GM21529 (cell line): Measurements from ENCODE around the gene CYTH1.
"Not testable (repeated sequence)": the region's sequence is repeated elsewhere in the genome, so short reads cannot be mapped to it uniquely, and the experiment has no call there.

Source experiments
- ATAC-seq: cut with Tn5 transposase; IDR thresholded peaks from one replicate; pipeline ENCODE4 v1.9.1; 2021; ENCODE audit not compliant: unreplicated experiment

CYTH1 gene

DNA sequence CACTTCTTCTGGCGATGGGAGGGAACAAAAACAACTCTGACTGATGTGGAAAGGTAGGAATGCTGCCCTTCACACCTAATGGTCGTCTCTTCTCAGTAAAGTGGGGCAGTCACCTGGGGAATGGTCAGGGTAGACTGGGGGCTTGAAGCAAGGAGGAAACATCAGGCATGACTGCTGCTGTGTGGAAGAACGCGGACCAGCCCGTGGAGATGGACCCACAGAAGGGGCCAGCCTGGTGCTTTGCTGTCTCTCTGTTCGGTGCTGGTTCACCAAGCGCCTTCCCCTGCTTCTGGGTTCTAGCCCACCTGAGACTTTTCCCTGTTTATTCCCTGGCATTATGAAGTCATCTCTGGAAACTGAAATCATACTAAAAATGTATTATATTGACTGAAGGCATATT, 108.7 kb downstream of the CYTH1 start:
- no peak for ATAC-seq

DNA sequence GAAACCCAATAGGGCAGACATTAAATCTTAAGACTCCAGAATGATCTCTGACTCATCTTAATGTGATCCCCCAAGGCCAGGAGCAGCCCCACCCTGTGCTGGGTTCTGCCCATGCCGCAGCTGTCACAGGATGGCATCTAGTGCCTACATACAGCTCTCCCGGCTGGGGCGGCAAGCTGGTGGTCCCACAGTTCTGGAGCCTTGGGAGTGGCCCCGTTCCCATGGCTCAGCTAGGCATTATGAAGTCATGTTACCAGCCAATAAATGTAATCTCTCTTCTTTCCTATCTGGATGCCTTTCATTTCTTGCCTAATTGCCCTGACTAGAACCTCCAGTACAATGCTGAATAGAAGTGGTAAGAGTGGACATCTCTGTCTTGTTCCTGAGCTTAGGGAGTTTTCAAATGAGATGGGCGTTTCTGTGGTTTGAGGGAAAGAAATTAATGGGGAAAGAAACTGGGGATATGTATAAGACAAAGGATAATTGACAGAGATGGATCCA, 109.2 kb downstream of the CYTH1 start:
- ATAC-seq: no peak

DNA sequence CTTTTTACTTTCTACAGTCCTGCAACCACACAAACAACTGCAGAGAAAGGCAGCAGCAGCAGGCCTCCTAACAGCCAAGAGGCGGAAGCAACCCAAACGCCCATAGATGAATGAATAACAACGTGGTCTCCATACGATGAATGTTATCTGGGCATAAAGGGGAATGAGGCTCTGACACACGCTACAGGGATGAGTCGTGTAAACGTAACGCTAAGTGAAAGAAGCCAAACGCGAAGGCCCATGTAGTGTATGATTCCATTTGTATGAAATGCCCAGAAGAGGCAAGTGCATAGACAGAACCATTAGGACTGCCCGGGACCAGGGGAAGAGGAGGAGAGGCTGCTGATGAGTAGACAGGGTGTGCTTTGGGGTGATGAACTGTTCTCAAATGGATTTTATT, 110.1 kb downstream of the CYTH1 start:
- no peak for ATAC-seq

DNA sequence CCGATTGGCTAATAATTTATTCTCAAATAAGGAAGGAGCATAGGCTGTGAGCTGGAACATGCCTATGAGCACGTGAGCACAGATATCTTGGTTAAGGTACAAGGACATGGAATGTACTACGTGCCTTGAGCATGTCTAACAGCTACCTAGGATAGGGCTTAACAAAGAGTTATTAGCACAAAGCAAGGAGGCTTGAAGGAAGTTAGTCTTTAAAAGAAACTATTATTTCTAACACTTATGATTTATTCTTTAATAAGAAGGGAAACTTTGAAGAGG, 110.4 kb downstream of the CYTH1 start:
- not testable (repeated sequence) for ATAC-seq

DNA sequence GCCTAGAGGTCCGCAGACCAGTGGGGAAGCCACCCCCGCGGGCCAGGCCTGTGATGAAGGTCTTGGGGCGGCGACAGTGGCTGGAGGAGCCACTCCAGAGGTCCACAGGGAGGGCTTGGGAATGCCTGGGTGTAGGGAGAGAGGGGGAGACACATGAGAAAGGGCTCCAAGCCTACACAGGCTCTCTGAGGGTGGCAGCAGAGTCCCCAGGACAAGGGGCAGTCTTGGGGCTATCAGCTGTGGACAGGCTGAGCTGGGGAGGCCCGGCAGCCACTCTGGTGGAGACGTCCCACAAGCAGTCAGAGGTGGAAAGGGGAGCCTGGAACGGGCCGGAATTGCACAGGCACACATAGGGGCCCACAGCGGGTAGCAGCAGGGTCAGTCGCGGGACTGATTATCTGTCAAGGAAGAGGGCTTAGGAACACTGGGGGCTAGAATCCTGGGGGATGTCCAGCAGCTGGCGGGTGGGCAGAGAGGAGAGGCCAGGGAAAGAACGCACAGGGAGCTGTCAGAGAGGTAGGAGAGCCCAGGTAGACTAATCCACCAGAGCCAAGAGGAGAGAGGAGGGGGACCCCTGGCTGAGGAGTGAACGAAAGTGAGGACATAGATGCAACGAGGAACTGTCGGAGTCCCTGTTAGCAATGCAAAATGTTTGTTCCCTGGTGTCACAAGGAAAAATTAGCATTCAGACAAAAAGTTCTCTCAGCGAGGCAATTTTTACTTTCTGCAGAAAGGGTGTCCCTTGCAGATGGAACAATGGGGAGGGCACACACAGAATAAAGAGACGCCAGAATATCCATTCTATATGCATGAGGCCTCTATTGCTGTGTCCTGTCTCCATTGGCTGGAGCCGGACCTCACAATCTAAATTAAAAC, 111.0 kb downstream of the CYTH1 start:
- no peak for ATAC-seq

DNA sequence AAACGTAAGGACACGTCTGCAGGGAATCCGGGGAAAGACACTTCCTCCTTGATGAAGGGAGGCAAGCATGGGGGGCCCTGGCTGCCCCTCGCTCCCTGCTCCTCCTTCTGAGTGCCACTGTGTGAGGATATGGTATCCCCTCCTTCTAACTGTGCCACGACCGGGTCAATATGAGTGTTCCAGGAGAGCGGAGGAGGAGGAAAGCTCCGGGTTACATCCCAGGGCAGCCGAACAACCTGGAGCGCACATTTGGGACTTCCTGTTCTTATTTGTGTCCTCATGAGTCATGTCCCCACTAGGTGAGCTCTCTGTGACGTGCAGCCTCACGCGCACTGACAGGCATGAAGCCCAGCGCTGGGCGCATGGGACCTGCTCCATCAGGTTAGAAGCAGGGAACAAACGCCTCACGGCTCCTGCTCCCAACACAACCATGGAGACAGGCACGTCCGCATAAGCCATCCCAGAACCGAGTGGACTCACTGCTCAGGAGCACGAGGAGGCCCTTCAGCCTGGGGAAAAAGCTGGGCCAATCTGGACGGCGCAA, 112.0 kb downstream of the CYTH1 start:
- no peak for ATAC-seq

DNA sequence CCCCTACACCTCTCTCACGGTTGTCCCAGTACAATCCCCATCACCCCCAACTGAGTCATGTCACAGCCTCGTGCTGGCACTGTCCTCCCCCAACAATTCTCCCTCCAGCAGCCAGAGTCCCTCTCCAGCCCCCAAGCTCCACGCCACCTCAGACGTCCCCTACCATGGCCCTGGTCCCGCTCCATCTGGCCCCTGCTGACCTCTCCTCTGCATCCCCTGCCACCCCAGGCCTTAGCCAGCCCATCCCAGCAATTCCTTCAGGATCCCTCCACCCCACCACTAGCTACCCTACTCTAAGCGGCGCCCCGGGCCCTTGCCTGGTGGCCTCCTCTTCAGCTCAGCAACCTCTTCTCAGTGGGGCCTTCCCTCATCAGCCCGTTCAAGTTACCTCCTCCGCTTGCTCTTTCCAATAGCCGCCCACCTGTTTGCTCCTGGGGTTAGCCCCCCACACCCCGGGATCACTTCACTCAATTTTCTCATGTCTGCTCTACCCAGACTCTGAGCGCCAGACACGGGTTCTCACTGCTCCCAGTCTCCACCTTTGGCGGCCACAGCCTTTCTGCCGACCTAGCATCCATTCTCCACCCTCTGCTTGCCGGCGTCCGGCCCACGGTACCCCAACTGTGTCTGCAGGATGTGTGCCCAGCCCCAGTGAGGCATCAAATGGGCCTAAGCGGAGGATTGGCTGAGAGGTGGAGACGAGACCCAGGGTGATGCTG, 112.7 kb downstream of the CYTH1 start:
- no peak for ATAC-seq

DNA sequence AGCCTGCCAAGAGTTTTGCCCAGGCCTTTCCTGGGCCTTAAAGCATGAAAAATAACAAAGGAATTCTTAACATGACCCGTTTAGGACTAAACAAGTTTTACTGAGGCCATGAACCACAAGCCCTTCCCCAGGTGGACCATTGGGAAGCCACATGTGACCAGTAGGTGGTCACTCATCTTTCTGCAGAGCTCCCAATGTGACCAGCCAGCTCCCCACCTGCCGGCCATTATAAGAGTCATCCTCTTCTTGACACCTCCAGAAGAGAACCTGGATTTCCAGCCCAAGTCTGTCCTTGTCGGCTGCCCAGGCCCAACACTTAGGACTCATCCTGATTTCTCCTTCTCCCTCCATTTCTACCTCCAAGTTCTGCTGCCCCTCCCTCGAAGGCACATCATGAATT, 113.2 kb downstream of the CYTH1 start:
- no peak for ATAC-seq

DNA sequence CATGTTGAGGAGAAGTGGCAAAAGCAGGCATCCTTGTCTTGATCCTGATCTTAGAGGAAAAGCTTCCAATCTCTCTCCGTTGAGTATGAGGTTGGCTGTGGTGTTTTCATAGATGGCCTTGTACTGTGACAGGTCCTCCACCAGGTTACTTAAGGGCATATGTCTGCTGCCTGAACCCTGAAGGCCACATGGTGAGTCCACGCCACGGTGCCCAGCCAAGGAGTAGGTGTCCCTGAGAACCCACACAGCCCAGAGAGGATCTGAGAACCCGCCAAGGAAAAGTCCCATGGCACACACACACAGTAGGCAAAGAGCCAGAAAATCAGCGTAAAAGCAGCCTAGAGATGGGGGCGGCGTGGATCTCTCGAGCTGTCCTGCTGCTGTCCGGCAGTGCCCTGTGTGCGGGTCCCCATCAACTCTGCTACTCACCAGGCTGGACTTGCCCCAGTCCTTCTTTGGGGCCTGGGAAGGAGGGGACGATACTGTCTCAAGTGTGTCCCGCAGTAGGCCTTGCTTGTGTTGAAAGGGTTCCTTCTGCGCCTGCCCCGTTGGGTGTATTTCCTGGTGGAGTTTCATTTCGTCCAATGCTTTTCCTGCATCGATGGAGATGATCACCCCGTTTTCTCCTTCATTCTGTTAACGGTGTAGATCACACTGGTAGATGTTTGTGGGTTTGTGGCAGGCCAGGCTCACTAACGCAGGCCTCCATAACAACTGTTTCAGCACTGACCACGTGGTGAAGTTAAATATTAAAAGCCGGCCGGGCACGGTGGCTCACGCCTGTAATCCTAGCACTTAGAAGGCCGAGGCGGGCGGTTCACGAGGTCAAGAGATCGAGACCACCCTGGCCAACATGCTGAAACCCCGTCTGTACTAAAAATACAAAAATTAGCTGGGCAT, 114.1 kb downstream of the CYTH1 start:
- ATAC-seq: no peak

DNA sequence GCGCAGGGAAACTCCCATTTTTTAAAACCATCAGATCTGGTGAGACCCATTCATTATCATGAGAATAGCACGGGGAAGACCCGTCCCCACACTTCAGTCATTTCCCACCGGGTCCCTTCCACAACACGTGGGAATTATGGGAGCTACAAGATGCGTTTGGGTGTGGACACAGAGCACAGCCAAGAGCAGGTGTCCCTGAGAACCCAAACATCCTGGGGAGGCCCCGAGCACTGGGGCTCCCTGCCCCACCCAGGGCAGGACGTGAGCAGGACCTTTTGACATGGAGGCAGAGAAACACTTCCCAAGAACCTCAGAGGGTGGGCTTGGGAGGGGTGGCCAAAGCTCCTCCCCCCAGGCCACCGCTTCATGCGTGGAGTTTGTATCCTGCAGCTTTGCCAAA, 115.0 kb downstream of the CYTH1 start:
- no peak for ATAC-seq

DNA sequence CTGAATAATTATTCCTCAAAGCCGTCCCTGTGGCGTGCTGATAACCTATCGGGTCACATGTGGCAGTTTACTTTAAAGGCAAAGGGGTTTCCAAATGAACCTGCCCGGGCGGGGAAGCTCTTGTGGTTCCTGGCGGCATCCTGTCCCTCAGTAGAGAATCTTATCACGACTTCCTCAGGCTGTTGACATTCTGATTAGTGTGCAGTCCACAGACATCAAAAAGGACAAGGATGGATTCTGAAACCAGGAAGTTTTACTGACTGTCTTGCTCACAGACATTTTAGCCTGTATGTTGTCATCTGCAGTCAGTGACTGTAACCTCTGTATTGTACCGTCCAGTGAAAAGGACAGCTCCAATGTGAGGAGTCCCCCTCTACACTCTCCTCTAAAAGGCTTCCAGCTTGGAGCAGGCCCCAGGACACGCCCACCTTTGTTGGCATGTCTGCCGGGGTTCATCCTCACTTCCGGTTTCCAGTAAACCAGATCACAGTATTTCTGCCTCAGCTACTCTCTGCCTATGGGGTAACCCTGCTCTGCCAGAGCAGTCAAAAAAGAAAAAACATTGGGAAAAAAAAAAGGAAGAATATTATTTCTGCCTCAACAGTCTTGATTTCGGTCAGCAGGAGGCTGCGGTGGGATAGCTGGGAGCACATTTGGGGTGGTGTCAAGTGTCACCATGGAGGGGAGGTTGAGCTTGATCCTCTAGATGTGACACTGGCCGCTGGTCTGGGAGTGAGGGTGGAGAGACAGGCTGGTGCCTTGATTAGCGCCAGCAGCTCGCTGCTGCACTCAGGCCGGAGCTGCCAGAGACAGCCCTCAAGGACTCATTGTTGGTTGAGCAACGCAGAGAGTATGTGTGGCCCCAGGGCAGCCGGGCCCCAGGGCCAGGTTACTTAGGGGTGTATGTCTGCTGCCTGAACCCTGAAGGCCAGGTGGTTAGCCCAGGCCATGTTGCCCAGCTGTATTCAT, 115.8 kb downstream of the CYTH1 start:
- ATAC-seq: no peak

DNA sequence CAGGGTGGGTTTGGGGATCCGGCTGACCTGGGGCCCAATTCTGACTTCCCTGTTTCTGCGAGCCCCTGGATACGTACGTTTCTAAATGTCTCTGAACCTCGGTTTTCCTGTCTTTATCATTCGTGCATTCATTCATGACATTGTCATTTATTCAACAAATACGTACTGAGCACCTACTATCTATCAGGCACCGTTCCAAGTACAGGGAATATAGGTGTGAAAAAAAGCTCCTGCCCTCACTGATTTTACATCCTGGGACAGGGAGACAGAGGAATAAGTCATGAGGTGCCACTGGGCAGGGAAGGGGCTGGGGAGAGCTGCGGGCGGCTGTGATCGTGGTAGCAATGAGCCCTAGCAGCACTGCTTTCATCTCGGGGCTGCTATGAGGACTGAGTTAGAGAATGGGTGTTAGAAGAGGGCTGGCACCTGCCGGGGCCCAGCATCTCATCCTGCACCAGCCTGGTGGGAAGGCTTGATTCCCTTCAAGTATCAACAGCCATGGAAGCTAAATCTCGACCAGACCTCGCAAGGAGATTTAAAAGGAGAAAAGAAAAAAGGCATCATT, 116.6 kb downstream of the CYTH1 start:
- no peak for ATAC-seq

DNA sequence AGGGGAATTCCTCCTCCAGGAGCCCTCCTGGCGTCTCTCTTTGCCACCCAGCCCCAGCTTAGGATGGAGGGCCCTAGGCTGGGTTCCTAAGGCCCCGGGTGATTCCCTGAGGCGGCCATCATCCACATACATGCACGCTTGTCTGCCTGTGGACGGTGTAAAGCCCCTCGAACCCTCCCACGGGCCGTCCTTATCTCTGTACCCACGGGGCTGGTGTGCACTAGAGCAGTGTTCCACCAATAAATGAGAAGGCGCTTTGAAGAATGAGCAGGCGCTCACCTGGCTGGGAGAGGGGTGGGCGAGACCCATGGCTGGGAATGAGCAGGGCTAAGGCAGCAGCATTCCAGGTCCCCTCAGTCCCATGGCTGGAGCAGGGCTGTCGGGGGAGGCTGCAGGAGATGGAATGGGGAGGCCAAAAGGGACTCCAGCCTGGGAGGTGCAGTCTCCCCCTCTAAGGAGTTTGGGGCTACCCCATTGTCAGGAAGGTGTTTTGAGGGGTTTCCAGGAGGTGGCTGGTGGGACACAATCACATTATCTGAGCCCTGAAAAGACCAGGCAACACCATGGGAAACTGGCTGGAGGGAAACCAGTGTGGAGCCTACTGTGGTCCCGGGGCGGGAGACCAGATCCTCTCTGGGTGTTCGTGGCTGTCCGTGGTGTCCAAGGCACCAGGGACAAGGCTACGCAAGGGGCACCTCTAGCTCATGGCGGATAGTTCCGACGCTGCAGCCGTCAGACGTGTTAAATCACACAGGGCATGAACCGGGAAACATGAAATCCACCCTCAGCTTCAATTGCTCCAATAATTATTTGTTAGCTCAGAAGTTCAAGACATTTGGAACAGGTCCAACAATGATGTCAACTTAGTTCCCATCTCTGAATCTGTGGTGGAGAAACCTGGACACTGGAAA, 117.3 kb downstream of the CYTH1 start:
- no peak for ATAC-seq

DNA sequence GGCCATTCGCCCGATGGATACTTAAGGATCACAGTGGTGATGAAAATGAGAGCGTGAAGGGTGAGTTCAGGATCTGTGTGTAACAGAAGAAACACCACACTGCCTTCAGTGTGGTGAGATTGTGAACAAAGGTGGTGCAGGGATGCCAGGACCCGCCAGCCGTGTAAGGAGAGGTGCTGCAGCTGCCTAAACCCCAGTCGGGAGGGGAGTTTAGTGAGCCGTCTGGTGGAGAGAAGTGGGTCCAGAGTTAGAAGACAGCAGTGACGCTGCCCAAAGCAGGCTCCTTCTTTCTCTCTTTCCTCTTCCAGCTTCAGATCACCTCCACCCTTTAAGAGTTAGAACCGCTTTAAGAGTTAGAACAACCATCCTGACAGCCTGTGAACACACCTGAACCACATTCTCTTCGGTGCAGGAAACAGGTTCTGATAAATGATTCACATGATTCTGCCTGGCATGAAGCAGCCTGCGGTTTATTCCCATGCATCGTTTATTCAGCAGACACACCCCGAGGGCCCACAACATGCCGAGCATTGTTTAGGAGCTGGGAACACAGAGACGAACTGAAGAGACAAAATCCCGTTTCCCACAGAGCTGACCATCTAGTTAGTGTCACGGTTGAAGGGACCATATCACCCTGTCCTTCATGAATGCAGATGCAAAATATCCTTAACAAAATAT, 120.8 kb downstream of the CYTH1 start:
- ATAC-seq: no peak

DNA sequence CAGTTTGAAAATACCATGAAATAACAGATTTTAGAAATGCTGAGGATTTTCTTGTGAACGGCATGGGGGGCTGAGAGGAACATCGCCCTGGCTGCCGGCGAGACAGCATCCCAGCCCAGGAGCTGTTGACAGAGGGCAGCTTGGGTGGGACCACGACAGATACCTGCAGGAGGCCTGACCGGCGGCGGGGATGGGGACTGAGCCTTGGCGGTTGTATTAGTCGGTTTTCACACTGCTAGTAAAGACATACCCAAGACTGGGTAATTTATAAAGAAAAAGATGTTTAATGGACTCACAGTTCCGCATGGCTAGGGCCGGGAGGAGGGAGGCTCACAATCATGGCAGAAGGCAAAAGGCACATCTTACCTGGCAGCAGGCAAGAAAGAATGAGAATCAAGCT, 122.5 kb downstream of the CYTH1 start:
- ATAC-seq: no peak

DNA sequence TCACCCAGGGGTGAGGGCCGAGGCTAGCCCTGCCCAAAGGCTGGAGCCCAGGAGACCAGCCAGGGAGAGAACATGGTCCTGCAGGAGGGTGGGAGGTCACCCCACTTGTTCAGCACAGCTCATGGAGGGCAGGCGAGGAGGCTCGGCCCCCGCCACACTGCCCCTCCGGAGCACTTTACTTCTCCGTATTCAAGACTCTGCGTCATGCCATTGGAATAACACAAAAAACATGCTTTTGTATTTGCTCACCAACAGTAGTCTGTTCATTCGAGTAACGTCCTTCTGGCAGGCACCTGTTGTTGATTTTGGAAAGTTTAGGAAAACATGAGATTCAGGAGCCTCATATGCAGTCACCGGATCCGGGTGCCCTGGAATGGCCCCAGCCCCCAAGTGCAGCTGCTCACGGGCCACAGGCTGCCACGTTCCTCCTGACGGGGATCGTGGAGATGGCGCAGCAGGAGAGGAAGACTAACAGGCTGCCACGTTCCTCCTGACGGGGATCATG, 123.7 kb downstream of the CYTH1 start:
- no peak for ATAC-seq

DNA sequence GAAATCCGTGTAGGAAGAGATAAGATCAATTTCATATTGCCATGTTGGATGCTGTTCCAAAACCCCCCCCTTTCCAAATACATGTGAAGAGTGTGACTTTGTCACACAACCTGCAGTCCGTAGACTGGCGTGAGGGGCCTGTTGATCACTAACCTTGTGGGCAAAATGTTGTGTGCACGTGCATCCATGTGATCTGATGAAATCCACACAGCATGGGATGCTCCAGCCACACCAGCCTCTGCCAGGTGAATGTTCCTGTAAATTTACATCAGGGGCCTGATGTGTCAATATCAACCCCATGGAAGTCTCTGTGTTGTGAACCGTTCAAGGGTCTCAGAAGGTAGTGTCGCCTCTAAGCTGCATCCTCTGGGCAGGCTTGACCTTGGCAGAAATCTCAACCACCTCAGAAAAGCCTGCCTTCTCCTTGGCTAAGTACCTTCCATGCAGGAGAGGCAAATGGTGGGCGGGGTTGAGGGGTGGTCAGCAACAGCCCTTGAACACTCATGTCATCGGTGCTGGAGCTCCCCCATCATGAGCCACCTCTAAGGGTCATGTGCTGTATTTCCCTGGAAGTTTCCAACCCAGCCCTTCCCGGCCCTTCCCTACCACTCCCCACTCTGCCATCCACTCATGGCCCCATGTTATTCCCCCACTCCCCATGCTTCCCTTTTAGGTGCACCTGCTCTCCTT, 126.7 kb downstream of the CYTH1 start:
- ATAC-seq: no peak
